ENCODE results near the gene GALNT15. TPM values are rescaled to one million over a fixed set of nuclear protein-coding genes. Genes with fewer than 3 reads are reported as not detected.

GALNT15 gene
- total and polyA plus RNA-seq, 4 donors: 2.8 to 9.7 (median 7.6) TPM

- H3K9me3 ChIP-seq (ENCODE audit: control insufficient read depth in 4 of 4, insufficient read depth in 3 of 4, low read length in 3 of 4): peaks cover 0 to 7% (median 0%) of the 10 kb centered on the region in 4 donors
- H3K27me3 ChIP-seq (ENCODE audit: control insufficient read depth in 3 of 3, insufficient read depth in 3 of 3, low read length in 2 of 3): no peaks in the 10 kb centered on the region
- ATAC-seq (ENCODE audit: insufficient read depth, low FRiP score): no peak
- no peak overlapping the region for H3K4me3 ChIP-seq
- H3K4me1 ChIP-seq (ENCODE audit: control insufficient read depth in 5 of 5, insufficient read depth in 5 of 5, low read length in 5 of 5): peaks cover 0 to 22% (median 8%) of the 10 kb centered on the region in 5 donors
- H3K27ac ChIP-seq (ENCODE audit: low read depth in 1 of 2, low read length in 1 of 2): no peak overlapping the region
- no peak overlapping the region for H3K9ac ChIP-seq (ENCODE audit: insufficient read depth in 1 of 2, low read length in 2 of 2)
- no peaks in the 10 kb centered on the region for H3K36me3 ChIP-seq (ENCODE audit: control insufficient read depth in 4 of 4, insufficient read depth in 4 of 4, low read length in 4 of 4)
- 92 to 94% methylated on average over 2 of the region's 2 CpGs for WGBS, 2 donors
- no peak for DNase-seq
- TF ChIP-seq CTCF (IDR thresholded peaks at IDR 0.05; ENCODE audit: control extremely low read depth, extremely low read depth): no peak
Measured at GRCh38 chr3:16146015-16146730, 28.3 kb upstream of the GALNT15 start.

- no peak for ATAC-seq (ENCODE audit: insufficient read depth, low FRiP score)
- WGBS, 2 donors: 94 to 100% methylated on average over 2 of the region's 2 CpGs
- Histone ChIP-seq H3K9ac (ENCODE audit: insufficient read depth in 1 of 2, low read length in 2 of 2) (no peak overlapping the region), H3K27me3 (ENCODE audit: control insufficient read depth in 3 of 3, insufficient read depth in 3 of 3, low read length in 2 of 3) (no peaks in the 10 kb centered on the region), H3K9me3 (ENCODE audit: control insufficient read depth in 4 of 4, insufficient read depth in 3 of 4, low read length in 3 of 4) (peaks cover 0 to 7% (median 0%) of the 10 kb centered on the region in 4 donors), H3K4me3 (no peak overlapping the region), H3K36me3 (ENCODE audit: control insufficient read depth in 4 of 4, insufficient read depth in 4 of 4, low read length in 4 of 4) (no peaks in the 10 kb centered on the region), H3K4me1 (ENCODE audit: control insufficient read depth in 5 of 5, insufficient read depth in 5 of 5, low read length in 5 of 5) (peaks cover 0 to 17% (median 5%) of the 10 kb centered on the region in 5 donors), H3K27ac (ENCODE audit: low read depth in 1 of 2, low read length in 1 of 2) (no peak overlapping the region)
- no peak for TF ChIP-seq CTCF (IDR thresholded peaks at IDR 0.05; ENCODE audit: control extremely low read depth, extremely low read depth)
- no peak for DNase-seq
Measured at GRCh38 chr3:16147220-16147994, 27.1 kb upstream of the GALNT15 start.

DNA sequence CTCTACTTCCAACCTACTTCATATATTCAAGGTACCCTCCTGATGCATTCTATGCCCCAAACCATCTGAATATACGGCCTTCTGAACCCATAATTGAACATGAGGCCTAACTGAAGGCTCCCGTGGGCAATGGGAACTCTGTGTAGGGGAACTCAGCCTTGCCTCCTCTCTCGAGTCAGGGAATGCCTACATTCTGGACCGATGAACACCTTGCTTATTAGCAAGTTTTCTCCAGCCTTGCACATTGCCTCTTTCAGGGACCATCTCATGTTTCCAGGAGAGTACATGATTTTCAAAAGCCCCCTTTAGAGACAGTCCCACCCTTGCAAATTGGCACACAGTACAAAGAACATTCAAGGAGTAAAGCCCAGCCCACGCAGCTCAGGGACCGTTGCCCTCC, 26.3 kb upstream of the GALNT15 start:
- ATAC-seq (ENCODE audit: insufficient read depth, low FRiP score) (no peak), DNase-seq (no peak)
- 81 to 91% methylated on average over 6 of the region's 6 CpGs for WGBS, 2 donors
- Histone ChIP-seq H3K27ac (ENCODE audit: low read depth in 1 of 2, low read length in 1 of 2) (peak overlapping the region in 1 of 2 donors; percentile 58), H3K36me3 (ENCODE audit: control insufficient read depth in 4 of 4, insufficient read depth in 4 of 4, low read length in 4 of 4) (no peaks in the 10 kb centered on the region), H3K9me3 (ENCODE audit: control insufficient read depth in 4 of 4, insufficient read depth in 3 of 4, low read length in 3 of 4) (peaks cover 0 to 10% (median 0%) of the 10 kb centered on the region in 4 donors), H3K27me3 (ENCODE audit: control insufficient read depth in 3 of 3, insufficient read depth in 3 of 3, low read length in 2 of 3) (no peaks in the 10 kb centered on the region), H3K4me1 (ENCODE audit: control insufficient read depth in 5 of 5, insufficient read depth in 5 of 5, low read length in 5 of 5) (peaks cover 0 to 13% (median 5%) of the 10 kb centered on the region in 5 donors), H3K9ac (ENCODE audit: insufficient read depth in 1 of 2, low read length in 2 of 2) (no peak overlapping the region), H3K4me3 (no peak overlapping the region)
- TF ChIP-seq CTCF (IDR thresholded peaks at IDR 0.05; ENCODE audit: control extremely low read depth, extremely low read depth): no peak

Data from lung (tissue), 12 donors.